DND-41 (cell line): ENCODE measurements around the gene RPS15.

Experiments used
- ATAC-seq: fragments of 200-7000 bp; cut with Tn5 transposase; 3 replicates; pipeline ENCODE4 v1.9.1; 2021; ENCODE audit warnings: low read depth; ENCODE audit not compliant: insufficient read depth
- DNase-seq: peaks from one replicate; pipeline ENCODE4 v3.0.0-alpha.2; 2020
- H2AFZ ChIP-seq: 2 replicates; pipeline ENCODE4 v1.6.0; 2012; ENCODE audit warnings: low read depth, low read length
- H3K27ac ChIP-seq: 2 replicates; pipeline ENCODE4 v1.5.1; 2012; ENCODE audit warnings: low read length, inconsistent platforms
- H3K27me3 ChIP-seq: fragments of 200-600 bp; sonication (generic); 2 replicates; pipeline ENCODE4 v1.6.0; 2012; ENCODE audit warnings: low read length, mild to moderate bottlenecking, inconsistent platforms; ENCODE audit not compliant: insufficient read depth, poor library complexity
- H3K36me3 ChIP-seq: 2 replicates; pipeline ENCODE4 v1.5.1; 2012; ENCODE audit warnings: low read length, inconsistent platforms; ENCODE audit not compliant: insufficient read depth
- H3K4me1 ChIP-seq: 2 replicates; pipeline ENCODE4 v1.5.1; 2012; ENCODE audit warnings: mild to moderate bottlenecking, low read length; ENCODE audit not compliant: insufficient read depth
- H3K4me2 ChIP-seq: 2 replicates; pipeline ENCODE4 v1.6.0; 2012; ENCODE audit warnings: mild to moderate bottlenecking, moderate library complexity, low read length, inconsistent platforms; ENCODE audit not compliant: insufficient read depth
- H3K4me3 ChIP-seq, 2 experiments: fragments of 200-600 bp in 1 of 2; shearing (Covaris generic) in 1 of 2; 2 replicates each; pipeline ENCODE4 v1.5.1; 2012 to 2016; ENCODE audit warnings: inconsistent platforms in 2 of 2, low read length in 2 of 2, mild to moderate bottlenecking in 2 of 2, low read depth in 1 of 2, moderate library complexity in 1 of 2
- H3K79me2 ChIP-seq: 2 replicates; pipeline ENCODE4 v1.6.0; 2012; ENCODE audit warnings: low read length, inconsistent platforms; ENCODE audit not compliant: insufficient read depth
- H3K9ac ChIP-seq: 2 replicates; pipeline ENCODE4 v1.6.0; 2012; ENCODE audit warnings: low read depth, mild to moderate bottlenecking, inconsistent platforms, low read length, moderate library complexity
- H3K9me3 ChIP-seq: 2 replicates; pipeline ENCODE4 v1.5.1; 2012; ENCODE audit warnings: low read length, moderate library complexity, mild to moderate bottlenecking, inconsistent platforms; ENCODE audit not compliant: insufficient read depth, severe bottlenecking
- H4K20me1 ChIP-seq: 2 replicates; pipeline ENCODE4 v1.6.0; 2012; ENCODE audit warnings: low read length; ENCODE audit not compliant: insufficient read depth
- CTCF ChIP-seq: IDR thresholded peaks from 2 replicates; pipeline ENCODE4 v1.5.1; 2012; ENCODE audit warnings: borderline replicate concordance, low read length, moderate library complexity, mild to moderate bottlenecking; ENCODE audit not compliant: poor library complexity, severe bottlenecking; ENCODE audit errors: extremely low read depth
- EZH2 ChIP-seq: IDR thresholded peaks from 3 replicates; pipeline ENCODE4 v1.6.1; 2012; ENCODE audit warnings: borderline replicate concordance, low read depth, mild to moderate bottlenecking, moderate library complexity, low read length, inconsistent platforms; ENCODE audit not compliant: severe bottlenecking

The RPS15 gene

DNA sequence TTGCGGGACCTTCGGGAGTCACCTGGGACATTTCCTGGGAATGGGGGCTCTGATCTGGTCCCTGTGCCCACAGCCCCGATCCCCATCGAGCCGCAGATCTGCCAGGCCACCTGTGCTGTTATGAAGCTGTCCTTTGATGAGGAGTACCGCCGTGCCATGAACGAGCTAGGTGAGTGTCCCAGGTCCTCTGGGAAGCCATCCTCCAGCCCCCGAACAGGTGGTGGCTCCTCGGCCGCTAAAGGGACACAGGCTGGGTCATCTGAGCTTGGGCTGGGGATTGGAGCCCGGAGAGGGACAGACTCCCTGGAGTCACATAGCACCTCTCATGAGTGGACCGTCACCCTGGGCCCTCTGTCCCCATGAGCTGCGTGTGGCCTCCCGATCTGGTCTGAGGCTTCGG lies 19.7 kb downstream of the RPS15 start:
- DNase-seq (no peak), ATAC-seq (no peak)
- Histone ChIP-seq H3K79me2 (no peaks in the 10 kb centered on the region), H3K36me3 (peaks cover 13% of the 10 kb centered on the region), H3K4me2 (no peak overlapping the region), H4K20me1 (peaks cover 27% of the 10 kb centered on the region), H3K27me3 (no peaks in the 10 kb centered on the region), H3K9me3 (no peaks in the 10 kb centered on the region), H2AFZ (no peak overlapping the region), H3K4me3 (no peak overlapping the region), H3K4me1 (peaks cover 15% of the 10 kb centered on the region), H3K9ac (no peak overlapping the region), H3K27ac (no peak overlapping the region)
- TF ChIP-seq CTCF (no peak), EZH2 (no peak)

GRCh38 chr19:1459479-1459878 lies 21.3 kb downstream of the RPS15 start:
- no peak for DNase-seq
- no peaks in the 10 kb centered on the region for H3K27me3 ChIP-seq
- H3K36me3 ChIP-seq = peaks cover 13% of the 10 kb centered on the region
- H3K9ac ChIP-seq = no peak overlapping the region
- no peaks in the 10 kb centered on the region for H3K79me2 ChIP-seq
- no peak for TF ChIP-seq EZH2
- no peak for TF ChIP-seq CTCF
- no peak overlapping the region for H3K4me2 ChIP-seq
- no peak overlapping the region for H3K27ac ChIP-seq
- peaks cover 27% of the 10 kb centered on the region for H4K20me1 ChIP-seq
- no peak for ATAC-seq
- no peak overlapping the region for H2AFZ ChIP-seq
- H3K4me3 ChIP-seq = no peak overlapping the region
- H3K9me3 ChIP-seq = no peaks in the 10 kb centered on the region
- peaks cover 15% of the 10 kb centered on the region for H3K4me1 ChIP-seq

- Histone ChIP-seq H3K4me3 (no peak overlapping the region), H3K79me2 (no peaks in the 10 kb centered on the region), H3K27ac (no peak overlapping the region), H3K4me2 (no peak overlapping the region), H2AFZ (no peak overlapping the region), H4K20me1 (peaks cover 28% of the 10 kb centered on the region), H3K9ac (no peak overlapping the region), H3K9me3 (no peaks in the 10 kb centered on the region), H3K36me3 (peaks cover 13% of the 10 kb centered on the region), H3K27me3 (no peaks in the 10 kb centered on the region), H3K4me1 (peaks cover 12% of the 10 kb centered on the region)
- no peak for TF ChIP-seq CTCF
- TF ChIP-seq EZH2 = no peak
- ATAC-seq (no peak), DNase-seq (no peak)
Measured at GRCh38 chr19:1460033-1460995, 22.1 kb downstream of the RPS15 start.
